Cardiac septum (tissue), 1 donor: ENCODE data around the gene TEPSIN. TPM values are rescaled to one million over a fixed set of nuclear protein-coding genes. Genes with fewer than 3 reads are reported as not detected.

Experiments used
- DNase-seq: peaks from one replicate; pipeline ENCODE4 v3.0.0-alpha.2; 2020; ENCODE audit warnings: low spot score
- intact Hi-C: fragments of 100-400 bp; cut with DNase I; formaldehyde crosslinking; loops from one replicate; pipeline ENCODE4 v1.14.0; 2022
- total RNA-seq: library from RNA; stranded (reverse); fragmentation: NEBNext Ultra II Directional; extraction: Animal tissue kit (Norgen Biotek cat#: 25700); gene quantifications from one replicate; pipeline ENCODE4 v1.2.1, GENCODE V29; 2021
- donor health status: DM: no; HTN: no; CAD: no.

Gene TEPSIN
- total RNA-seq, 1 donor from 2014 or later: 12.6 TPM

- DNase-seq: no peak
- intact Hi-C loops: no loop called here
Measured at GRCh38 chr17:81271226-81271625, 32.4 kb upstream of the TEPSIN start.

- intact Hi-C loops: no loop called here
Measured at GRCh38 chr17:81270279-81270678, 31.4 kb upstream of the TEPSIN start.

GRCh38 chr17:81267390-81268067, 28.7 kb upstream of the TEPSIN start:
- DNase-seq: no peak
- intact Hi-C loops: no loop called here

More at GRCh38 chr17:81270279-81270678, 31.4 kb upstream of the TEPSIN start:
- DNase-seq: no peak

GRCh38 chr17:81265576-81265975, 26.7 kb upstream of the TEPSIN start:
- DNase-seq: no peak
- intact Hi-C loops: no loop called here

GRCh38 chr17:81264640-81265039, 25.8 kb upstream of the TEPSIN start:
- DNase-seq: no peak
- intact Hi-C loops: no loop called here

- DNase-seq: no peak
Measured at GRCh38 chr17:81263371-81264181, 24.7 kb upstream of the TEPSIN start.

GRCh38 chr17:81261582-81262336, 22.9 kb upstream of the TEPSIN start:
- intact Hi-C loops: no loop called here
- no peak for DNase-seq

More at GRCh38 chr17:81263371-81264181, 24.7 kb upstream of the TEPSIN start:
- intact Hi-C loops: no loop called here

- no peak for DNase-seq
- intact Hi-C loops: no loop called here
Measured at GRCh38 chr17:81261096-81261495, 22.2 kb upstream of the TEPSIN start.

- intact Hi-C loops: no loop called here
- no peak for DNase-seq
Measured at GRCh38 chr17:81260641-81261040, 21.8 kb upstream of the TEPSIN start.

- DNase-seq: no peak
- intact Hi-C loops: no loop called here
Measured at GRCh38 chr17:81260171-81260570, 21.3 kb upstream of the TEPSIN start.

GRCh38 chr17:81259058-81259605, 20.3 kb upstream of the TEPSIN start:
- intact Hi-C loops: no loop called here
- no peak for DNase-seq

GRCh38 chr17:81258292-81258691, 19.4 kb upstream of the TEPSIN start:
- DNase-seq: no peak
- intact Hi-C loops: no loop called here

GRCh38 chr17:81257533-81257932, 18.7 kb upstream of the TEPSIN start:
- intact Hi-C loops: no loop called here
- DNase-seq: no peak

GRCh38 chr17:81256616-81257015, 17.8 kb upstream of the TEPSIN start:
- DNase-seq: no peak
- intact Hi-C loops: no loop called here

GRCh38 chr17:81254955-81255717, 16.3 kb upstream of the TEPSIN start:
- DNase-seq: peak; percentile 91

GRCh38 chr17:81253358-81254131, 14.7 kb upstream of the TEPSIN start:
- DNase-seq: no peak
- intact Hi-C loops: loop anchor here (1.0 to 5.0 kb wide), 3 partner anchors 231 to 349 kb away; no protein-coding TSS in a partner anchor

More at GRCh38 chr17:81254955-81255717, 16.3 kb upstream of the TEPSIN start:
- intact Hi-C loops: loop anchor here (5.0 kb wide), 2 partner anchors 282 to 347 kb away; no protein-coding TSS in a partner anchor

GRCh38 chr17:81252987-81253329, 14.1 kb upstream of the TEPSIN start:
- intact Hi-C loops: loop anchor here (1.0 to 5.0 kb wide), 3 partner anchors 231 to 349 kb away; no protein-coding TSS in a partner anchor

GRCh38 chr17:81252326-81252986, 13.6 kb upstream of the TEPSIN start:
- no peak for DNase-seq
- intact Hi-C loops: loop anchor here (5.0 kb wide), 2 partner anchors 285 to 350 kb away; no protein-coding TSS in a partner anchor

More at GRCh38 chr17:81252987-81253329, 14.1 kb upstream of the TEPSIN start:
- no peak for DNase-seq
